ENCODE data around the gene ATXN7L3B. TPM values are rescaled to one million over a fixed set of nuclear protein-coding genes. Genes with fewer than 3 reads are reported as not detected.

The ATXN7L3B gene
- total and polyA plus RNA-seq, 2 of the 4 experiments (the other 2 are of a cell fraction) = 12.9 to 21.7 TPM

DNA sequence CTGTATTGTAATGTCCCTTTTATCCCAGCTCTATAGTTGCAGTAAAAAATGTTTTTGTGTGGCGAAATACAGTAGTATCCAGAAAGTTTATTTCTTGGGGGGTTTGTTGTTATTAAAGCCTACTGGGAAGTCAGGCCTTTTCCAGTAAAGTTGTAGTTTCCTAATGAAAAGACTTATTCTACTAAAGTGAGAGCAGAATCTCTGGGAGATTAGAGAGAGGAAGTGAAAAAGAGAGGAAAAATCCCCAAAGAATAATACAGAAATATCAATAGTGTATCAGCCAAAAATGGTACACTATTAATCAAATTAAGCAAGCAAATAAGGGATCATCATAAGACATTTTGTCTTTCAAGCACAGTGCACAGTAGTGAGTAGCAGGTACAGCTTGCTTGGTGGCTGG, 46.3 kb upstream of the ATXN7L3B start:
- Histone ChIP-seq H2BK20ac (ENCODE audit: low read depth, low read length) (no peak overlapping the region), H2BK5ac (ENCODE audit: low read depth, low read length, poor library complexity, severe bottlenecking) (no peak overlapping the region), H3K79me1 (ENCODE audit: low read depth in 1 of 2, low read length in 2 of 2) (no peaks in the 10 kb centered on the region), H3K27ac (ENCODE audit: insufficient read depth, low read length) (no peak overlapping the region), H4K20me1 (ENCODE audit: insufficient read depth, low read length) (no peaks in the 10 kb centered on the region), H3K23ac (ENCODE audit: low read depth, low read length) (no peak overlapping the region), H3K9ac (ENCODE audit: low read depth, low read length) (no peak overlapping the region), H3K9me1 (ENCODE audit: insufficient read depth, low read length) (no peaks in the 10 kb centered on the region), H2AK9ac (replicated peaks; ENCODE audit: low read depth, low read length, poor library complexity) (no peak overlapping the region), H3K4ac (ENCODE audit: low read depth, low read length) (no peak overlapping the region), H3K4me3 (ENCODE audit: insufficient read depth, low read depth, low read length) (no peak overlapping the region), H2AK5ac (ENCODE audit: low read depth, low read length) (no peak overlapping the region), H3K4me1 (ENCODE audit: control insufficient read depth, insufficient read depth, low read length) (no peaks in the 10 kb centered on the region), H3K18ac (ENCODE audit: low read depth, low read length) (no peak overlapping the region), H3K56ac (ENCODE audit: extremely low read depth, insufficient read depth, low read length) (no peak overlapping the region), H3K36me3 (ENCODE audit: control insufficient read depth, insufficient read depth, low read length) (no peaks in the 10 kb centered on the region), H3K27me3 (ENCODE audit: control insufficient read depth, insufficient read depth, low read length) (no peaks in the 10 kb centered on the region), H2BK120ac (ENCODE audit: low read depth, low read length) (no peak overlapping the region), H4K5ac (ENCODE audit: low read depth, low read length) (no peak overlapping the region), H4K8ac (ENCODE audit: low read depth in 2 of 2, low read length in 2 of 2) (no peak overlapping the region), H2AFZ (replicated peaks; ENCODE audit: low read length, poor library complexity) (no peak overlapping the region), H3K4me2 (ENCODE audit: low read depth, low read length) (no peak overlapping the region), H3K14ac (replicated peaks; ENCODE audit: low read depth, low read length) (no peak overlapping the region), H2BK15ac (ENCODE audit: low read depth, low read length) (no peak overlapping the region), H4K91ac (ENCODE audit: insufficient read depth, low read depth, low read length) (no peak overlapping the region), H3K9me3 (ENCODE audit: control insufficient read depth, insufficient read depth, low read length) (no peaks in the 10 kb centered on the region)
- intact Hi-C loops (cut with micrococcal nuclease) = no loop called here
- dilution Hi-C loops (cut with HindIII; ENCODE audit: low sequenced_read_pairs, unreplicated experiment) = no loop called here
- DNase-seq (no peak), ATAC-seq (ENCODE audit: low read depth) (no peak)
- POLR2A ChIA-PET (ENCODE audit: unreplicated experiment) = no interaction called here
- no TSS peak for BruUV-seq (replicated peaks)
- WGBS, 2 experiments (ENCODE audit: extremely low coverage in 2 of 2, insufficient read length in 1 of 2) = no CpG with 5 or more reads among the region's 1 CpG
- CTCF ChIA-PET = no interaction called here
- TF ChIP-seq CHD1 (IDR thresholded peaks at IDR 0.05; ENCODE audit: low read depth, low read length) = no peak
- no peak for TF ChIP-seq MAFK (IDR thresholded peaks at IDR 0.05; ENCODE audit: low read depth, low read length)
- TF ChIP-seq POLR2A (IDR thresholded peaks at IDR 0.05; ENCODE audit: low read depth, low read length) = no peak
- TF ChIP-seq, protein P1, sequence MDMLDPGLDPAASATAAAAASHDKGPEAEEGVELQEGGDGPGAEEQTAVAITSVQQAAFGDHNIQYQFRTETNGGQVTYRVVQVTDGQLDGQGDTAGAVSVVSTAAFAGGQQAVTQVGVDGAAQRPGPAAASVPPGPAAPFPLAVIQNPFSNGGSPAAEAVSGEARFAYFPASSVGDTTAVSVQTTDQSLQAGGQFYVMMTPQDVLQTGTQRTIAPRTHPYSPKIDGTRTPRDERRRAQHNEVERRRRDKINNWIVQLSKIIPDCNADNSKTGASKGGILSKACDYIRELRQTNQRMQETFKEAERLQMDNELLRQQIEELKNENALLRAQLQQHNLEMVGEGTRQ (IDR thresholded peaks at IDR 0.05; ENCODE audit: low read depth, low read length) = no peak
- TF ChIP-seq RFX5 (IDR thresholded peaks at IDR 0.05; ENCODE audit: low read depth, low read length) = no peak
- in situ Hi-C loops (cut with MboI; ENCODE audit: low sequenced_read_pairs) = no loop called here
